Measurements from ENCODE around the gene MRPL39. TPM values are rescaled to one million over a fixed set of nuclear protein-coding genes. Genes with fewer than 3 reads are reported as not detected.

The MRPL39 gene
- total and polyA plus RNA-seq, 2 donors (not counting 3 experiments of a cell fraction or from before 2014, with no cell fraction given) = 10.4 to 25.2 TPM

DNA sequence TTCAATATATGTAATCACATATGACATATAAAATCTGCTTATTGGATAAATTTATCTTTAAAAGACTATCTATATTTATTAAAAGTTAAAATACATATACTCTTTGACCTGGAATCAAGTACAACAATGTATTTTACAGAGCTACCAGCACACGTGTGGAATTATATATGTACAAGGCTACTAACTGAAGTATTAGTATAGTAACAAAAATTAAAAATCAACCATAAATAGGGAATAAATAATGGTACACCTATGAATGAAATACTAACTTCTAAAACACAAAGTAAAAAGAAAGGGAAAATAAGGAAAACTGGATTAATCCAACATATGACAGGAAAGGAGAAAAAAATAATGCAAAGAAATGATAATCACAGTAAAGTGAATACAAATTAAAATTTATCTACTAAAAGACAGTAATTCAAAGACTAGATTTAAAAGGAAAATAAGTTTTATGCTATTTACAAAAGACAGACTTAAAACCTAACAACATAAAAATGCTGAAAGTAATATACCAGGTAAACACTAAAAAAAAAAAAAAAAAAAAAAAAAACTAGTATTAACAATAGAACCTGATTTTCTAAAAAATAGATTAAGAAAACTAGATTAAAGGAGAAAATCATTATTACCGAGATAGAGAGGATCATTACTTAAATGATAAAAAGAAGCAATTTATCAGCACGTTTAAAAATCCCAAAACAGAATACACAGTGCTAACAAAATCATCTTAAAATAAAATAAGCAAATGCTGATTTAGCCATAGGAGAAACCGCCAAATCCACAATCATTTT is 27.9 kb downstream of the MRPL39 start:
- Histone ChIP-seq H3K27ac (ENCODE audit: insufficient read depth, low read depth, low read length) (no peak overlapping the region), H4K20me1 (replicated peaks; ENCODE audit: control insufficient read depth, extremely low read depth, insufficient read depth, low read length) (no peaks in the 10 kb centered on the region), H3K4me2 (ENCODE audit: insufficient read depth, low read length) (no peak overlapping the region), H3K4me1 (ENCODE audit: control insufficient read depth, extremely low read depth, insufficient read depth, low read length) (no peaks in the 10 kb centered on the region), H3K9me1 (replicated peaks; ENCODE audit: control insufficient read depth, extremely low read depth, insufficient read depth, low read length) (no peaks in the 10 kb centered on the region), H3K27me3 (ENCODE audit: control insufficient read depth in 2 of 2, insufficient read depth in 2 of 2, low read length in 2 of 2) (no peaks in the 10 kb centered on the region), H3K79me2 (ENCODE audit: control insufficient read depth, insufficient read depth, low read length) (peaks cover 11% of the 10 kb centered on the region), H3K4me3 (replicated peaks in 1 of 3; ENCODE audit: insufficient read depth in 1 of 3, low read depth in 1 of 3, low read length in 3 of 3) (no peak overlapping the region), H3K9me3 (replicated peaks; ENCODE audit: control insufficient read depth, insufficient read depth, low read length) (no peaks in the 10 kb centered on the region), H3K36me3 (ENCODE audit: control insufficient read depth in 2 of 2, extremely low read depth in 1 of 2, insufficient read depth in 2 of 2, low read length in 2 of 2) (peaks cover 0 to 10% of the 10 kb centered on the region in 2 experiments), H2AFZ (ENCODE audit: low read depth, low read length) (no peak overlapping the region), H3K9ac (replicated peaks; ENCODE audit: extremely low read depth, insufficient read depth, low read length) (no peak overlapping the region)
- ChIA-PET CTCF (no interaction called here), POLR2A (no interaction called here)
- no peak for FAIRE-seq
- dilution Hi-C loops (cut with MboI; ENCODE audit: extremely low pct_ligation_motif_present, low sequenced_read_pairs) = no loop called here
- DNase-seq (ENCODE audit: low read depth, low spot score) = no peak
- BruUV-seq (replicated peaks) = no TSS peak
- intact Hi-C loops (cut with micrococcal nuclease) = no loop called here
- TF ChIP-seq JUN (IDR thresholded peaks at IDR 0.05; ENCODE audit: borderline replicate concordance, insufficient read depth, insufficient read length, low read depth) = no peak
- no peak for TF ChIP-seq GATA2 (IDR thresholded peaks at IDR 0.05; ENCODE audit: insufficient read depth, insufficient read length, low read depth, low read length)
- no peak for TF ChIP-seq POLR2AphosphoS5 (IDR thresholded peaks at IDR 0.05; ENCODE audit: insufficient read depth, low read depth, low read length)
- no peak for TF ChIP-seq MYC (IDR thresholded peaks at IDR 0.05; ENCODE audit: low read depth, low read length)
- TF ChIP-seq CTCF (IDR thresholded peaks at IDR 0.05; ENCODE audit: extremely low read depth in 1 of 2, insufficient read depth in 1 of 2, low read depth in 1 of 2, low read length in 2 of 2) = no peak
- no peak for TF ChIP-seq POLR2A (IDR thresholded peaks at IDR 0.05; ENCODE audit: low read depth, low read length)
- no peak for TF ChIP-seq MAX (IDR thresholded peaks at IDR 0.05; ENCODE audit: insufficient read depth, insufficient read length)
- TF ChIP-seq FOS (IDR thresholded peaks at IDR 0.05; ENCODE audit: borderline replicate concordance, insufficient read depth, low read length) = no peak
- TF ChIP-seq EZH2 (IDR thresholded peaks at IDR 0.05; ENCODE audit: borderline replicate concordance, low read depth, low read length, severe bottlenecking) = no peak

Data from endothelial cell of umbilical vein (primary cell).